ENCODE results near the gene MEIS1.

DNA sequence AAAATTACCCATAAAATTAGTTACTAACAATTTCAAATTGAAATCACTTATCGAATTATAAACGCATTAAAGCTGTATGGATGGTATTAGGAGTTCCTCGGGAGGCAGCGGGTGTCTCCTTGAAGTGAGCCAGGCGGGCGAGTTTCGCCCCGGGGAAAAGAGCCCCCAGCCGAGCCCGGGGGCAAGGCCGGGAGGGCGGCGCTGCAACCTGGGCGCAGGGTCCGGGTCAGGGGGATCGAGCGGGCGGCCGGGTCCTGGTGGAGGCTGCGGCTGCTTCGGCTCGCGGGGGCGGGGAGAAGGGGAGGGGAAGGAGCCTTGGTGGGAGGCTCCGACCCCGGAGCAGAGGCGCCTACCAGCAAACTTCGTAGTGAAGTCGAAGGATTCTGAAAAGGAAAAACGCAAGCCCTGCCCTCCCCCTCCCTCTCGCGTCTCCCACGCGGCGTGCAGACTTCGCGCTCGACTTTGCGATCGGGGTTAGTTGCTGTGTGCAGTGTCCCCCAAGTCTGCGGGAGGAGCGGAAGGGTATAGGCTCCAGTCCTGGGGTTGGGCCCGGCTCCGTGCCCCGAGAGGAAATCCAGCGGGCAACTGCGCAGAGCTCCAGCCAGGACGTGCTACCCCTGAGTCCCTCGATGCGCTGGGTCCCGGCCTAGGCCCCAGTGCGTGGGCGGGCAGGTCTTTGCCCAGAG is 140.8 kb downstream of the MEIS1 start:
- TF ChIP-seq, protein P1, sequence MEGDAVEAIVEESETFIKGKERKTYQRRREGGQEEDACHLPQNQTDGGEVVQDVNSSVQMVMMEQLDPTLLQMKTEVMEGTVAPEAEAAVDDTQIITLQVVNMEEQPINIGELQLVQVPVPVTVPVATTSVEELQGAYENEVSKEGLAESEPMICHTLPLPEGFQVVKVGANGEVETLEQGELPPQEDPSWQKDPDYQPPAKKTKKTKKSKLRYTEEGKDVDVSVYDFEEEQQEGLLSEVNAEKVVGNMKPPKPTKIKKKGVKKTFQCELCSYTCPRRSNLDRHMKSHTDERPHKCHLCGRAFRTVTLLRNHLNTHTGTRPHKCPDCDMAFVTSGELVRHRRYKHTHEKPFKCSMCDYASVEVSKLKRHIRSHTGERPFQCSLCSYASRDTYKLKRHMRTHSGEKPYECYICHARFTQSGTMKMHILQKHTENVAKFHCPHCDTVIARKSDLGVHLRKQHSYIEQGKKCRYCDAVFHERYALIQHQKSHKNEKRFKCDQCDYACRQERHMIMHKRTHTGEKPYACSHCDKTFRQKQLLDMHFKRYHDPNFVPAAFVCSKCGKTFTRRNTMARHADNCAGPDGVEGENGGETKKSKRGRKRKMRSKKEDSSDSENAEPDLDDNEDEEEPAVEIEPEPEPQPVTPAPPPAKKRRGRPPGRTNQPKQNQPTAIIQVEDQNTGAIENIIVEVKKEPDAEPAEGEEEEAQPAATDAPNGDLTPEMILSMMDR (IDR thresholded peaks at IDR 0.05) = peak in 1 of 4 donors; percentile 1
- TF ChIP-seq POLR2A (IDR thresholded peaks at IDR 0.05) = no peak
